Spleen (tissue), 7 donors: Measurements from ENCODE around the gene BCL3.

Source experiments
- CTCF ChIP-seq, 11 experiments: fragments of 200-600 bp in 7 of 11; fragments of 450-650 bp in 4 of 11; sonication (generic) in 4 of 11; IDR thresholded peaks in 8 of 11; conservative IDR thresholded peaks in 3 of 11; 1 replicate in 7 of 11; 2 replicates in 4 of 11; pipeline versions ENCODE4 v1.4.0 to v1.8.0; 2016 to 2021; ENCODE audit warnings: antibody characterized with exemption in 11 of 11, inconsistent platforms in 4 of 11, mild to moderate bottlenecking in 1 of 11
- POLR2A ChIP-seq, 3 donors: fragments of 450-650 bp; IDR thresholded peaks; one replicate each; pipeline ENCODE4 v1.5.1; 2017; ENCODE audit warnings: antibody characterized with exemption in 3 of 3, mild to moderate bottlenecking in 1 of 3
- donor health status: DM: no; HTN: no; CAD: no; lungs with moderate emphysema.
- donor health status: DM: no; HTN: no; CAD: no.
- donor health status: DM: no; HTN: no; CAD: no.

GRCh38 chr19:44796701-44797115 lies 48.2 kb downstream of the BCL3 start:
- TF ChIP-seq CTCF (IDR thresholded peaks at IDR 0.05 in 8 of 11, conservative IDR thresholded peaks at IDR 0.05 in 3 of 11) (no peak), POLR2A (IDR thresholded peaks at IDR 0.05) (no peak)
